Measurements from ENCODE around the gene ARMC2.

DNA sequence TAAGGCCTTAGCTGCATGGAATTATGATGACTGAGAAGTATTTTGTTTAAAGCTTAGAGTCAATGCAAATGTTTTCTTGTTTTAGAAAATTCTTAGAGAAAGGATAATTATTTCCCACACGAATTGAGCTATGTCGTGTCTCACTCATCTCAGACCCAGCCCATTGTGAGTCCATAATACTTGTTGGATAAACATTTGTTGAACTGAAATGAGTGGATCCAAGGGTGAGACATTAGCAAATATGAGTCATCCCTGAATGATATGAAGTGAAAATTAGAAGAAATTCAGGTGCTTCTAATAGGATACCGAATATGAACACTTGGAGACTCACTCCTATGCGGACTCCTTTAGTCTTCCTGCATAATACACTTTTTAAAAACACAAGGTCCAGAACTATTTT lies 41.6 kb upstream of the ARMC2 start:
- no peak for TF ChIP-seq POLR2AphosphoS5 (IDR thresholded peaks at IDR 0.05; ENCODE audit: borderline replicate concordance, low read depth, low read length)
- TF ChIP-seq EZH2 (IDR thresholded peaks at IDR 0.05), result no peak
